Activated T-cell treated with anti-CD3 and anti-CD28 coated beads, Interleukin-2, amount 50 U/mL, for 72 hours (primary cell): ENCODE data around the gene CYP19A1. TPM values are rescaled to one million over a fixed set of nuclear protein-coding genes. Genes with fewer than 3 reads are reported as not detected.
A peak's percentile ranks its signal among the peaks of the same experiment; 100 is the strongest.

ENCODE experiments used
- ATAC-seq, 2 donors: fragments of 150-1000 bp; cut with Tn5 transposase; replicated peaks in 1 of 2; 2 replicates each; pipeline ENCODE4 v1.10.0; 2021; ENCODE audit warnings: moderate library complexity in 2 of 2, mild to moderate bottlenecking in 1 of 2
- DNase-seq, 2 donors: peaks; one replicate each; pipeline ENCODE4 v3.0.0; 2021 to 2022; ENCODE audit warnings: mixed read lengths in 1 of 2
- H3K27ac Mint-ChIP-seq: one replicate; pipeline ENCODE4 v1.8.0; 2022; ENCODE audit warnings: mild to moderate bottlenecking, moderate library complexity, mixed read lengths
- H3K27me3 Mint-ChIP-seq: one replicate; pipeline ENCODE4 v1.8.0; 2022; ENCODE audit warnings: low read depth, mixed read lengths
- H3K36me3 Mint-ChIP-seq, 2 donors: one replicate each; pipeline ENCODE4 v1.8.0; 2022; ENCODE audit warnings: mixed read lengths in 2 of 2, mild to moderate bottlenecking in 1 of 2; ENCODE audit not compliant: insufficient read depth in 2 of 2
- H3K4me1 Mint-ChIP-seq: one replicate; pipeline ENCODE4 v1.8.0; 2022; ENCODE audit warnings: low read depth, mixed read lengths
- H3K4me3 Mint-ChIP-seq, 2 donors: one replicate each; pipeline ENCODE4 v1.8.0; 2022; ENCODE audit warnings: mild to moderate bottlenecking in 2 of 2, mixed read lengths in 2 of 2, moderate library complexity in 2 of 2
- H3K9me3 Mint-ChIP-seq, 2 donors: one replicate each; pipeline ENCODE4 v1.8.0; 2022; ENCODE audit warnings: mixed read lengths in 2 of 2
- total RNA-seq, 2 donors: library from RNA; stranded (reverse); gene quantifications; one replicate each; pipeline ENCODE4 v1.2.3, GENCODE V29; 2022

The CYP19A1 gene
- total RNA-seq, 2 donors from 2014 or later = not detected

DNA sequence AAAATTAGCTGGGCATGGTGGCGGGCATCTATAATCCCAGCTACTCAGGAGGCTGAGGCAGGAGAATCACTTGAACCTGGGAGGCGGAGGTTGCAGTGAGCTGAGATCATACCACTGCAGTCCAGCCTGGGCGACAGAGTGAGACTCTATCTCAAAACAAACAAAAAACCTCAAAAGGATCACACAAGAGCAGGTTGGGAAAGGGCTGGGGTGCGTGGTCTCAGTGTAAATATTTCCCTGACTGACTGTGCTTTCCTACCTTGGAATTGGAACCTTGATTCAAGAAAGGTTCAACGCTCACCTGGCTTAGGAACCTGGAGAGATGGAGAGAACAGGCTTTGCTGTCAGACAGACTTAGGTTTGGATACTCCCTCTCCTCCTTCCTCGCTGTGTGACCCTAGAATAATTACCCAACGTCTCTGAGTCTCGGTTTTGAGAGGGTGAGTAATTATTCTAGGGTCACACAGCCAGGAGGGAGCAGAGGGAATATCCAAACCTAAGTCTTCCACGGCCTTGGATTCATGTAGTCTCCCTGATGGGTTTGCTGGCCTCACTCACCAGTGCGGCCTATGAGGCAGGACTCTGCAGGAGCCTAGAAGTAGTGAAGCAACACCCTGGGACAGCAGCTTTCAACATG, 24.6 kb downstream of the CYP19A1 start:
- no peaks in the 10 kb centered on the region for H3K27me3 Mint-ChIP-seq
- no peaks in the 10 kb centered on the region for H3K4me1 Mint-ChIP-seq
- no peak for DNase-seq
- H3K9me3 Mint-ChIP-seq = no peaks in the 10 kb centered on the region
- no peak overlapping the region for H3K27ac Mint-ChIP-seq
- ATAC-seq = no peak
- no peaks in the 10 kb centered on the region for H3K36me3 Mint-ChIP-seq
- no peak overlapping the region for H3K4me3 Mint-ChIP-seq

DNA sequence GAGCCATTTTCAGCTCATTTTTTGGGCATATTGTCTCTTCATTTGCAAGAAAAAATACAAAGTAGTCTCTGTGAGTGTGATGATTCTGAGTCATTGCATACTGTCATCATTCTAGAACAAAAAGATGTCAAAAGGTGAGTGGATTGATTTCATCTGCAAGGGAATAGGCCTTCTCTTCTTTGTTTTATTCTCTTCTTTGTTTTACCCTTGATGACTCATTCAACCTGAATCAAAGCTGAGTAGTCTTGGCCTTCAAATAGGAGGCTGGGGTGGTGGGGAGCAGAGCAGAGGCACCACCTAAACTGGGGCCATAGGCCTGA, 25.4 kb downstream of the CYP19A1 start:
- no peaks in the 10 kb centered on the region for H3K9me3 Mint-ChIP-seq
- H3K36me3 Mint-ChIP-seq = no peaks in the 10 kb centered on the region
- no peaks in the 10 kb centered on the region for H3K4me1 Mint-ChIP-seq
- ATAC-seq (peak in 1 of 2 donors; percentile 17), DNase-seq (no peak)
- H3K4me3 Mint-ChIP-seq = no peak overlapping the region
- no peak overlapping the region for H3K27ac Mint-ChIP-seq
- H3K27me3 Mint-ChIP-seq = no peaks in the 10 kb centered on the region

DNA sequence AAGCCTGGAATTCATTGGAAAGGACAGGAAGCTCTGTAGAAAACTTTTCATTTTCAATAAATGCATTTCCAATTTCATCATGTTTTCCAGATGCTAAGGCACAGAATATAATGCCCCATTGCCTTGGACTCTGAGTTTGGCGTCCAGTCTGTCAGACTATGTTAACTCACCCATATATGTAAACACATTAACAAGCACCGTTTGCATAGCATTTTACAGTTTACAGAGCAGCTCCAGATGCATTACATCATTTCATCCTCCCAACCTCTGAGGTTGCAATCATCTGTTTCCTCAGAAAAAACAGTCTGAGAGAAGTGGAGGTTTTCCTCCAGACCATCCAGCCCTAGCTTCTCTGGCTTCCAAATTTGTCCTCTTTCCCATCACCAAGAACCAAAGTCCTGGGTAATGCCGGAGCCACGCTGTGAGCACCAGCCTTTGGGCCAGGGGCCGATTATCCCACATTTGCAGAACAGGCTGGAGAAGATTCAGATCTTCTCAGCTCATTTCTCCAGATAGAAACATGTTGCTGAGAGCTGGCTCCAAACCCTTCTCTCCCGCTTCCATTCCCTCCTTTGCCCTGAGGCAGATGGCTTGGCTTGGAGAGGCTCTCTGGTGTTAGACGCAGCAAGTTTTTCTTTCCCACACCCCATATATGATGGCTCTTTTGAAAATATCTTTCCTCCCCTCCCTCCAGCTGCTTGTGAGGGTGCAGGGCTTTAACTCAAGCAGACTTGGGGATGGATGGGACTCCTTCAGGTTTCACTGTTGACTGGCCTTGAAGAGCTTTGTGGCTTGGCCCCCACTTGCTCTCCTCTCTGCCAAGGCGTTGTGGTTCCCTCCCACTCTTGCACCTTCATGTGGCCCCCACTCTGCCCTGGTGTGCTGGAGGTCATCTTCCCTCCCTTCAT, 26.0 kb downstream of the CYP19A1 start:
- no peaks in the 10 kb centered on the region for H3K4me1 Mint-ChIP-seq
- no peak overlapping the region for H3K4me3 Mint-ChIP-seq
- no peaks in the 10 kb centered on the region for H3K27me3 Mint-ChIP-seq
- DNase-seq (no peak), ATAC-seq (no peak)
- no peaks in the 10 kb centered on the region for H3K36me3 Mint-ChIP-seq
- no peak overlapping the region for H3K27ac Mint-ChIP-seq
- no peaks in the 10 kb centered on the region for H3K9me3 Mint-ChIP-seq

DNA sequence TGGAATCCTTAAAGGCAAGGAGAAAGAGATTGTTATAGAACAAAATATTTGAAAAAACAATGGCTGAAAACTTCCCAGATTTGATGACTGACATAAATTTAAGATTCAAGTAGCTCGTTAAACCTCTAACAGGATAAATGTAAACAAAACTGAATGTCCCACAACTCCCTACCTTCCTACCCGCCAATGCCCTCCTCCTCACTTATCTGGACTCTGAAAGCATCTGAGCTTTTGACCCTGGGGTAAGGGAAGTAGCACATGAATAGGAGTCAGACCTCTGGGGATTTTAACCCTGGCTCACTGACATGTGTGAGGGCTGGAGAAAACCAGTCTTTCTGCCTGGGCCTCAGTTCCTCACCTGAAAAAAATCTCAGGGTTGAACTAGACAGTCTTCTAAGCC, 26.9 kb downstream of the CYP19A1 start:
- no peak for DNase-seq
- H3K27ac Mint-ChIP-seq = no peak overlapping the region
- no peaks in the 10 kb centered on the region for H3K4me1 Mint-ChIP-seq
- ATAC-seq = no peak
- H3K9me3 Mint-ChIP-seq = no peaks in the 10 kb centered on the region
- no peaks in the 10 kb centered on the region for H3K36me3 Mint-ChIP-seq
- H3K4me3 Mint-ChIP-seq = no peak overlapping the region
- H3K27me3 Mint-ChIP-seq = no peaks in the 10 kb centered on the region

DNA sequence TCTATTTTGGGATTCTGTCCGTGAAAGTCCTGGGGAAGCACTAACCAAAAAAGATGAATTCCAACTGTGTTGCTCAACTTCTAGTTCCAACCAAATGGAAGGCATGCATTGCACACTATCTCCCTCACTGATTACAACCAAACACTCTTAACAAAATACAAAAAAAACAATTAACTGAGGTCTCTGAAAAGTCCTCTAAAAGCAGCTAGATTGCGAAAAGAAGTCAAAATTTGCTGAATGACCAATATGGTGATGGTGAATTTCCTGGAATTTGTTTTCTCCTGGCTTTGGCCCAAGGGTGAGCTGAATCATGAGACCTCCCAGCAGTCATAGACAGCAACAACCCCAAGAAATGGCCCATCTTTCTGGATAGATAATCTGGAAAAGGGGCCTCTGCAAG, 28.3 kb downstream of the CYP19A1 start:
- H3K4me3 Mint-ChIP-seq = no peak overlapping the region
- H3K4me1 Mint-ChIP-seq = no peaks in the 10 kb centered on the region
- no peaks in the 10 kb centered on the region for H3K9me3 Mint-ChIP-seq
- H3K36me3 Mint-ChIP-seq = no peaks in the 10 kb centered on the region
- DNase-seq (no peak), ATAC-seq (no peak)
- H3K27ac Mint-ChIP-seq = no peak overlapping the region
- H3K27me3 Mint-ChIP-seq = no peaks in the 10 kb centered on the region

DNA sequence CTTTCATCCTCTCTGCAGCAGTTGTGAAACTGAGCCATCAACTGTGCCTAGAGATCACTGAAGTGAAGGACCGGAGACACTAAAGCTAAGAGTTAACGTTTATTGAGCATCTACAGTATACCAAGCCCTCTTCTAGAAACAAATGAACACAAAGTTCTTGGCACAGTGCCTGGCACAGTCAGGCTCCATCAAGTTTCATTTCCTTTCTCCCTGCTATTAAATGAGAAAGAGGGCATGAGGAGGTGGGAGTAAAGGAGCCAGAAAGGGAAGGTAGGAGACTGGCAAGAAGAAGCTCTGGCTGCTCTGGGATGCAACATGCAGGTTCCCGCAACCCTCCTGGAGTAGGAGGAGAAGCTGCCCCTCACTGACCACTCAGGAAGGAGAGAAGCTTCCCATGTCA, 30.6 kb downstream of the CYP19A1 start:
- no peak for ATAC-seq
- H3K36me3 Mint-ChIP-seq = no peaks in the 10 kb centered on the region
- DNase-seq = no peak
- H3K4me1 Mint-ChIP-seq = no peaks in the 10 kb centered on the region
- no peaks in the 10 kb centered on the region for H3K9me3 Mint-ChIP-seq
- H3K27ac Mint-ChIP-seq = no peak overlapping the region
- peaks cover 10% of the 10 kb centered on the region for H3K27me3 Mint-ChIP-seq
- H3K4me3 Mint-ChIP-seq = no peak overlapping the region

DNA sequence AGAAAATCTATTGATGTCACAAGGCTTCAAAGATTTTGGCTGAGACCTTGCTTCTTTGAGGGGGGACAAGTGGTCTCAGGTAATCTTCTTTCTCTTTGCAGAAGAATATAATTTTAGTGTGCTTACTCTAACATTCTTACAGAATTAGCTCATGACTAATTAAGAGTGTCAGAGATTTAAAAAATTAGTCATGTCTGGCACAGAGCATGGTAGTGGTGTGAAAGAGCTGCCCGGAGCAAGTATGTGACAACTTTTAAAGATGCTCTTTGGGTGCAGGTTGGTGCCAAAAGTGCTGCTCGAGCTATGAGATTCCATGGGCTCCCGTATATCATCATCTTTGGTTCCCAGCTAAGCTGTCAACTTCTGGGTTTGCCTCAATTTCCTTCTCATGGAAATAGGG, 31.1 kb downstream of the CYP19A1 start:
- no peaks in the 10 kb centered on the region for H3K36me3 Mint-ChIP-seq
- peaks cover 15% of the 10 kb centered on the region for H3K27me3 Mint-ChIP-seq
- DNase-seq (no peak), ATAC-seq (no peak)
- no peak overlapping the region for H3K4me3 Mint-ChIP-seq
- H3K9me3 Mint-ChIP-seq = no peaks in the 10 kb centered on the region
- no peaks in the 10 kb centered on the region for H3K4me1 Mint-ChIP-seq
- H3K27ac Mint-ChIP-seq = no peak overlapping the region

DNA sequence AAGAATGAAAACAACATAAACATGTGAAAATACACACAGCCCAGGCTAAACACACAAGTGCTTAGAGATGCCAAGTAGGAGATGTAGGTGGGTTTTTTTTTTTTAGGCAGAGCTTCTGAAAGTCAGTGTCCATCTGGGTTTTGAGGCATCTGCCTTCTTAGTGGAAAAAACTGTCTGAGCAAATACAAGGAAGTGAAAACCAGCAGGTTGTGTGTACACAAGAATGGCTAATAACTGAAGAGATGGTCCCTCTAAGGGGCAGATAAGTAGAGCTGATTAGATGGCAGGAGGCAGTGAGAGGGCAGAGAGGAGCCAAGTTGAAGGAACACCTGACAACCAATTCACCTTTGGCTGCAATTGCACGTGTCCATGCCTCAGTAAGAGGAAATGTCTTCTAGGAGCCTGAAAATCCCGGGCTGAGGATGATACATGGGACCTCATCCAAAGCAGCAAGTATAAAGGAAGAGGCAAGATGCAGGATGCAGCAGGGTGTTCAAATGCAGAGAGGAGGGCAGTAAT, 34.9 kb downstream of the CYP19A1 start:
- no peaks in the 10 kb centered on the region for H3K36me3 Mint-ChIP-seq
- DNase-seq (no peak), ATAC-seq (no peak)
- H3K4me3 Mint-ChIP-seq = no peak overlapping the region
- H3K9me3 Mint-ChIP-seq = no peaks in the 10 kb centered on the region
- no peak overlapping the region for H3K27ac Mint-ChIP-seq
- peaks cover 20% of the 10 kb centered on the region for H3K27me3 Mint-ChIP-seq
- H3K4me1 Mint-ChIP-seq = no peaks in the 10 kb centered on the region

DNA sequence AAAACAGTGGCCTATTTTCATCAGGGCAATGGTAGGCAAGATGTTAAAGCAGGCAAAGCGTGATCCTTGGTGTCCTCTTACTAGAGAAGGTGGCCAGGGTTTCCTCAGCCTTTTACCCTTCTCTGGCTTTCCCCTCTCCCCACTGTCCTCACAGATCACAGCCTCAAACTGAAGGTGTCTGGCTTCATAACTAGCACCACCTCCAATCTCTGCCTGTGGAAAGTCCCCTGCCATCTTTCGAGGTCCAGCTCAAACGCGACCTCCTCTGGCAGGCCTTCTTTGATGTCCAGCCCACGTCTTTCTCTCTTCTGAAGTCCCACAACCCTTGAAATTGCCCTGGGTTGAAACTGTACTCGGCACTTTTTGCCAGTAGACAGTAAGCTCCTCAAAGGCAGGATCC, 35.9 kb downstream of the CYP19A1 start:
- Mint-ChIP-seq H3K4me1 (no peaks in the 10 kb centered on the region), H3K27ac (no peak overlapping the region), H3K27me3 (peaks cover 20% of the 10 kb centered on the region), H3K4me3 (no peak overlapping the region), H3K36me3 (no peaks in the 10 kb centered on the region), H3K9me3 (no peaks in the 10 kb centered on the region)
- DNase-seq (no peak), ATAC-seq (no peak)

DNA sequence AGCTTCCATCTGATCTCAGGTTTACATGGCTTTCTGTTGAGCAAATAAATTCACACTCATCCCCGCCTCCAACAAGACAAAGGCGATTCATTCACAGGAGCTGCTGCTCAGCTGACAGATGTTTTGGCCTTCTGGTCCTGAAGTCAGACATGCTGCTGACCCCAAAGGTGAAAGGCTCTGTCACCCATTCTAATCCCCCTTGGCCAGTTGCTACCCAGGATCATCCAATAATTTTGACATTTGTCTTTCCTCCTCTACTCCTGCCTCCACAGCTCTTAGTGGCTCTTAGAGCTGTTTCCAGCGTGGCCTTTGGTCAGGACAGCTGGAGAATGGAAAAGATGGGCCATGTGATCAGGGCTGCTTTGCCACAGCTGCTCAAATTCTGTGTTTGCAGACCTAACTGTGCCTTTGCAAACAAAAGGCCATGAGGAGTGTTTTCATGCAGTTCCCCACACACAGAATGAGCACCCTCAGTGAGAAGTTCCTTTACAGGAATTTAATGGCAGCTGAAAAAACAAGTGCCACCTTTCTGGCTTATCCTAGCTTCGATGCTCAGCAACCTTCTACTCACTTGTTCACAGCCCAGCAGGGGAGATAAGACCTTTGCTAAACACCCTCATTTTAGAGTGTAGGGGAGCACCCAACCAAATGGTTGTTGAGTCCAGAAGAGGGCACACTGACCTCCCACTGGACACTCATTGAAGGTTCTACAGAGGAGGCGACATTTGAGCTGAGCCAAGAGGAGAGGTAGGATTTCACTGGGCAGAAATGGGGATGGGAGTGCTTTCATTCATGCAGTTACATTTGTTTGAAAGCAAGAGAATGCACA, 39.0 kb downstream of the CYP19A1 start:
- Mint-ChIP-seq H3K36me3 (no peaks in the 10 kb centered on the region), H3K9me3 (no peaks in the 10 kb centered on the region), H3K4me1 (no peaks in the 10 kb centered on the region)

DNA sequence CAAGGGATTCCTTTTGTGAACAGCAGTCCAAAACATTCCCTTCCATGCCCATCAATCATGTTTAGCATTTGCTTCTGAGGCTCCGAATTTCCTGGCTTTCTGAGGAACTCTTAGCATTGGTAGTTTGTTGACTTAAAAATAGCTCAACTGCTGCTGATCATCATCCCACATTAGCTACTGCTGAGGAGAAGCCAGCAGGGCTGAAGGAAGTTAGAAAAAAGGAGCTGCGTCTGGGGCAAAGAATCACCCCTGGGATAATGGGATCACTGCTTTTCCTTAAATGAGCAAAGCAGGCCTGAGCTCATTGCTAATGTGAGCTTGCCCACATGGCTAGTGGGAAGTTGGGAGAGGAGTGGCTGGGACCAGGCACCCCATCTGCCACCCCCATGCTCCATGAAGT, 39.8 kb downstream of the CYP19A1 start:
- no peaks in the 10 kb centered on the region for H3K4me1 Mint-ChIP-seq
- H3K27ac Mint-ChIP-seq = no peak overlapping the region
- no peaks in the 10 kb centered on the region for H3K36me3 Mint-ChIP-seq
- no peak for ATAC-seq
- peaks cover 18% of the 10 kb centered on the region for H3K27me3 Mint-ChIP-seq
- no peaks in the 10 kb centered on the region for H3K9me3 Mint-ChIP-seq
- no peak overlapping the region for H3K4me3 Mint-ChIP-seq
- DNase-seq = no peak

More for the DNA sequence above, 39.0 kb downstream of the CYP19A1 start:
- no peak for DNase-seq
- ATAC-seq = no peak
- H3K27me3 Mint-ChIP-seq = peaks cover 20% of the 10 kb centered on the region
- H3K4me3 Mint-ChIP-seq = no peak overlapping the region
- no peak overlapping the region for H3K27ac Mint-ChIP-seq

DNA sequence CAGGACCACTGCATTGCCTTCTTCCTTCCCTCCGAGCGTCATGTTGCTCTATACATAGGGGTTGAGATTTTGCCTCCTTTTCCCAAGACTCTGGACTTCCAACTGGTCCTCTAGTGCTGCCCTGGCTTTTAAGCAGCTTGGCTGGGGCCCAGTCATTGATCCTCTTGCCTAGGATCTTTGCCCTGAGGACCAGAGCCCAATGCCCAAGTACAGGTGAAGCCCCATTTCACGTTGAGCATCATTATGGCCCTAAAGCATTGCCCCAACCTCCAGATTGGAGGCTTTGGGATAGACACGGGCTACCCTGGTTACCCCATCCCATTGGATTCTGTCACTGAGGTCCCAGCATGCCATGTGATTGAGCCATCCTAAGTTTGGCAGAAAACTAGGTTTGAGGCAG, 47.7 kb downstream of the CYP19A1 start:
- Mint-ChIP-seq H3K4me1 (no peaks in the 10 kb centered on the region), H3K9me3 (peaks cover 0 to 2% of the 10 kb centered on the region in 2 donors)
- ATAC-seq = no peak

DNA sequence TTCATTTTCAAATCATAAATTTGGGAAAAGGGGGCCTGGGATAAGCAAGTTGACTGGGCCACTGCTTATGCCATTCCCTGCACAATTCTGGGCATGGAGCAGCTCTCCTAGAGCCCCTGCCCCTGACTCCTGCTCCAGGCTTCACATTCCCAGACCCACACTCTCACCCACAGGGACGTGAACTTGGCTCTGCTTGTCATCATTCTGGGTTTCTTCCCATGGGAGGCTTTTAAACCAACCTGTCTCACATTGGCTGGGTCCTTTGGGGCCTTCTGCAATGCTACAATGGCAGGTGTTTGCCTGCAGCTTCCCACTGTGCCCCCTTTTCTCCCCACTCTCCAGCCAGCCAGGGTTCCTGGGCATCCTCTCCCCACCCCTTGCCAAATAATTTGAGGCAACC, 49.1 kb downstream of the CYP19A1 start:
- Mint-ChIP-seq H3K4me3 (no peak overlapping the region), H3K27ac (no peak overlapping the region), H3K27me3 (peaks cover 6% of the 10 kb centered on the region), H3K36me3 (no peaks in the 10 kb centered on the region), H3K9me3 (peaks cover 0 to 2% of the 10 kb centered on the region in 2 donors), H3K4me1 (no peaks in the 10 kb centered on the region)
- DNase-seq (no peak), ATAC-seq (no peak)

More for the DNA sequence above, 47.7 kb downstream of the CYP19A1 start:
- Mint-ChIP-seq H3K27ac (no peak overlapping the region), H3K27me3 (peaks cover 6% of the 10 kb centered on the region), H3K4me3 (no peak overlapping the region), H3K36me3 (no peaks in the 10 kb centered on the region)
- DNase-seq = no peak
